ENCODE results near the gene ANKRD22. TPM values are rescaled to one million over a fixed set of nuclear protein-coding genes. Genes with fewer than 3 reads are reported as not detected.

The ANKRD22 gene
- total RNA-seq, 2 donors from 2014 or later, result 0.24 to 0.65 TPM

- Mint-ChIP-seq H3K4me3 (no peak overlapping the region), H3K27me3 (ENCODE audit: low read depth) (peaks cover 27% of the 10 kb centered on the region), H3K9me3 (no peaks in the 10 kb centered on the region), H3K27ac (no peak overlapping the region), H3K4me1 (ENCODE audit: low read depth) (peaks cover 4% of the 10 kb centered on the region), H3K36me3 (ENCODE audit: insufficient read depth in 2 of 2) (no peaks in the 10 kb centered on the region)
- no peak for DNase-seq
- no peak for ATAC-seq (replicated peaks in 1 of 2)
These were observed 13.7 kb upstream of the ANKRD22 start for GRCh38 chr10:88865281-88865876.

GRCh38 chr10:88861036-88861435 is 9.4 kb upstream of the ANKRD22 start:
- no peak overlapping the region for H3K4me3 Mint-ChIP-seq
- peaks cover 27% of the 10 kb centered on the region for H3K27me3 Mint-ChIP-seq (ENCODE audit: low read depth)
- H3K27ac Mint-ChIP-seq, result no peak overlapping the region
- H3K9me3 Mint-ChIP-seq, result no peaks in the 10 kb centered on the region
- peaks cover 25% of the 10 kb centered on the region for H3K4me1 Mint-ChIP-seq (ENCODE audit: low read depth)
- DNase-seq (no peak), ATAC-seq (replicated peaks in 1 of 2) (no peak)
- no peaks in the 10 kb centered on the region for H3K36me3 Mint-ChIP-seq (ENCODE audit: insufficient read depth in 2 of 2)

- H3K4me3 Mint-ChIP-seq, result no peak overlapping the region
- H3K9me3 Mint-ChIP-seq, result no peaks in the 10 kb centered on the region
- ATAC-seq (replicated peaks in 1 of 2), result peak; percentile 87 to 94
- no peaks in the 10 kb centered on the region for H3K36me3 Mint-ChIP-seq (ENCODE audit: insufficient read depth in 2 of 2)
- no peak for DNase-seq
- peaks cover 34% of the 10 kb centered on the region for H3K4me1 Mint-ChIP-seq (ENCODE audit: low read depth)
- peaks cover 12% of the 10 kb centered on the region for H3K27me3 Mint-ChIP-seq (ENCODE audit: low read depth)
- H3K27ac Mint-ChIP-seq, result peak overlapping the region; percentile 7
These were observed 6.8 kb upstream of the ANKRD22 start for GRCh38 chr10:88858491-88858890.

- H3K4me3 Mint-ChIP-seq, result no peak overlapping the region
- H3K36me3 Mint-ChIP-seq (ENCODE audit: insufficient read depth in 2 of 2), result no peaks in the 10 kb centered on the region
- no peak overlapping the region for H3K27ac Mint-ChIP-seq
- H3K27me3 Mint-ChIP-seq (ENCODE audit: low read depth), result peaks cover 5% of the 10 kb centered on the region
- peaks cover 34% of the 10 kb centered on the region for H3K4me1 Mint-ChIP-seq (ENCODE audit: low read depth)
- DNase-seq (no peak), ATAC-seq (replicated peaks in 1 of 2) (no peak)
- H3K9me3 Mint-ChIP-seq, result no peaks in the 10 kb centered on the region
These were observed 6.2 kb upstream of the ANKRD22 start for GRCh38 chr10:88857831-88858230.

GRCh38 chr10:88854684-88855083 is 3.0 kb upstream of the ANKRD22 start:
- peaks cover 14% of the 10 kb centered on the region for H3K27me3 Mint-ChIP-seq (ENCODE audit: low read depth)
- H3K27ac Mint-ChIP-seq, result no peak overlapping the region
- no peaks in the 10 kb centered on the region for H3K36me3 Mint-ChIP-seq (ENCODE audit: insufficient read depth in 2 of 2)
- no peaks in the 10 kb centered on the region for H3K9me3 Mint-ChIP-seq
- ATAC-seq (replicated peaks in 1 of 2) (no peak), DNase-seq (no peak)
- no peak overlapping the region for H3K4me3 Mint-ChIP-seq
- H3K4me1 Mint-ChIP-seq (ENCODE audit: low read depth), result peaks cover 34% of the 10 kb centered on the region

- ATAC-seq (replicated peaks in 1 of 2), result no peak
- no peaks in the 10 kb centered on the region for H3K9me3 Mint-ChIP-seq
- DNase-seq, result no peak
- no peak overlapping the region for H3K27ac Mint-ChIP-seq
- H3K4me3 Mint-ChIP-seq, result no peak overlapping the region
- H3K36me3 Mint-ChIP-seq (ENCODE audit: insufficient read depth in 2 of 2), result no peaks in the 10 kb centered on the region
- peaks cover 36% of the 10 kb centered on the region for H3K4me1 Mint-ChIP-seq (ENCODE audit: low read depth)
- peaks cover 14% of the 10 kb centered on the region for H3K27me3 Mint-ChIP-seq (ENCODE audit: low read depth)
These were observed 1.7 kb upstream of the ANKRD22 start for GRCh38 chr10:88853155-88853881.

GRCh38 chr10:88852327-88852726 is 683 bp upstream of the ANKRD22 start:
- Mint-ChIP-seq H3K4me1 (ENCODE audit: low read depth) (peaks cover 41% of the 10 kb centered on the region), H3K4me3 (no peak overlapping the region), H3K36me3 (ENCODE audit: insufficient read depth in 2 of 2) (no peaks in the 10 kb centered on the region), H3K27me3 (ENCODE audit: low read depth) (peaks cover 14% of the 10 kb centered on the region), H3K27ac (no peak overlapping the region), H3K9me3 (no peaks in the 10 kb centered on the region)
- no peak for DNase-seq
- no peak for ATAC-seq (replicated peaks in 1 of 2)

GRCh38 chr10:88850712-88851111 is 932 bp downstream of the ANKRD22 start:
- H3K9me3 Mint-ChIP-seq, result no peaks in the 10 kb centered on the region

GRCh38 chr10:88849234-88849633 is 2.4 kb downstream of the ANKRD22 start:
- Mint-ChIP-seq H3K27me3 (ENCODE audit: low read depth) (peaks cover 29% of the 10 kb centered on the region), H3K4me3 (peak overlapping the region; percentile 56 to 92), H3K36me3 (ENCODE audit: insufficient read depth in 2 of 2) (no peaks in the 10 kb centered on the region), H3K27ac (peak overlapping the region; percentile 99), H3K9me3 (no peaks in the 10 kb centered on the region), H3K4me1 (ENCODE audit: low read depth) (peaks cover 38% of the 10 kb centered on the region)
- DNase-seq, result no peak
- peak; percentile 87 to 89 for ATAC-seq (replicated peaks in 1 of 2)

More at GRCh38 chr10:88850712-88851111, 932 bp downstream of the ANKRD22 start:
- no peaks in the 10 kb centered on the region for H3K36me3 Mint-ChIP-seq (ENCODE audit: insufficient read depth in 2 of 2)
- DNase-seq, result no peak
- ATAC-seq (replicated peaks in 1 of 2), result no peak
- no peak overlapping the region for H3K27ac Mint-ChIP-seq
- peaks cover 19% of the 10 kb centered on the region for H3K27me3 Mint-ChIP-seq (ENCODE audit: low read depth)
- no peak overlapping the region for H3K4me3 Mint-ChIP-seq
- H3K4me1 Mint-ChIP-seq (ENCODE audit: low read depth), result peaks cover 44% of the 10 kb centered on the region

- peaks cover 36% of the 10 kb centered on the region for H3K27me3 Mint-ChIP-seq (ENCODE audit: low read depth)
- H3K36me3 Mint-ChIP-seq (ENCODE audit: insufficient read depth in 2 of 2), result no peaks in the 10 kb centered on the region
- DNase-seq (no peak), ATAC-seq (replicated peaks in 1 of 2) (peak; percentile 75 to 80)
- H3K9me3 Mint-ChIP-seq, result no peaks in the 10 kb centered on the region
- peaks cover 35% of the 10 kb centered on the region for H3K4me1 Mint-ChIP-seq (ENCODE audit: low read depth)
- H3K27ac Mint-ChIP-seq, result peak overlapping the region; percentile 99
- H3K4me3 Mint-ChIP-seq, result peak overlapping the region; percentile 56 to 92
These were observed 3.1 kb downstream of the ANKRD22 start for GRCh38 chr10:88848499-88848898.

GRCh38 chr10:88843171-88843570 is 8.5 kb downstream of the ANKRD22 start:
- peaks cover 14% of the 10 kb centered on the region for H3K4me1 Mint-ChIP-seq (ENCODE audit: low read depth)
- peaks cover 30% of the 10 kb centered on the region for H3K27me3 Mint-ChIP-seq (ENCODE audit: low read depth)
- no peak overlapping the region for H3K27ac Mint-ChIP-seq
- no peaks in the 10 kb centered on the region for H3K36me3 Mint-ChIP-seq (ENCODE audit: insufficient read depth in 2 of 2)
- peaks cover 0 to 1% of the 10 kb centered on the region in 2 donors for H3K9me3 Mint-ChIP-seq
- H3K4me3 Mint-ChIP-seq, result no peak overlapping the region
- no peak for DNase-seq
- no peak for ATAC-seq (replicated peaks in 1 of 2)

GRCh38 chr10:88841316-88842111 is 10.1 kb downstream of the ANKRD22 start:
- DNase-seq, result no peak
- H3K9me3 Mint-ChIP-seq, result peaks cover 0 to 1% of the 10 kb centered on the region in 2 donors
- no peak overlapping the region for H3K4me3 Mint-ChIP-seq
- peak; percentile 45 to 48 for ATAC-seq (replicated peaks in 1 of 2)
- H3K4me1 Mint-ChIP-seq (ENCODE audit: low read depth), result peaks cover 5% of the 10 kb centered on the region
- no peaks in the 10 kb centered on the region for H3K36me3 Mint-ChIP-seq (ENCODE audit: insufficient read depth in 2 of 2)
- no peak overlapping the region for H3K27ac Mint-ChIP-seq
- H3K27me3 Mint-ChIP-seq (ENCODE audit: low read depth), result peaks cover 30% of the 10 kb centered on the region

GRCh38 chr10:88840881-88841280 is 10.8 kb downstream of the ANKRD22 start:
- Mint-ChIP-seq H3K27ac (no peak overlapping the region), H3K27me3 (ENCODE audit: low read depth) (peaks cover 27% of the 10 kb centered on the region), H3K4me3 (no peak overlapping the region), H3K9me3 (peaks cover 0 to 1% of the 10 kb centered on the region in 2 donors), H3K36me3 (ENCODE audit: insufficient read depth in 2 of 2) (no peaks in the 10 kb centered on the region), H3K4me1 (ENCODE audit: low read depth) (peaks cover 5% of the 10 kb centered on the region)
- DNase-seq (no peak), ATAC-seq (replicated peaks in 1 of 2) (no peak)
